HG03469 (cell line): ENCODE data around the gene LZTR1.
"Not testable (repeated sequence)": the region's sequence is repeated elsewhere in the genome, so short reads cannot be mapped to it uniquely, and the experiment has no call there.

Source experiments
- ATAC-seq: cut with Tn5 transposase; IDR thresholded peaks from one replicate; pipeline ENCODE4 v1.9.1; 2021; ENCODE audit warnings: mild to moderate bottlenecking, moderate library complexity, moderate number of reproducible peaks; ENCODE audit not compliant: unreplicated experiment

LZTR1 gene

GRCh38 chr22:20965104-20965887, 16.8 kb upstream of the LZTR1 start:
- ATAC-seq: no peak

- no peak for ATAC-seq
These were observed 15.9 kb upstream of the LZTR1 start for GRCh38 chr22:20965888-20966855.

GRCh38 chr22:20966883-20967696, 15.0 kb upstream of the LZTR1 start, which contains the start of gene AIFM3:
AIFM3 (plus strand) TSS chr22:20967255; CDS start chr22:20967945, 690 bp downstream.
- ATAC-seq: no peak

- ATAC-seq: no peak
These were observed 14.3 kb upstream of the LZTR1 start for GRCh38 chr22:20967697-20968211.

- no peak for ATAC-seq
These were observed 13.7 kb upstream of the LZTR1 start for GRCh38 chr22:20968281-20968977.

- ATAC-seq: no peak
These were observed 11.0 kb upstream of the LZTR1 start for GRCh38 chr22:20970939-20971657.

GRCh38 chr22:20972014-20972694, 9.9 kb upstream of the LZTR1 start:
- not testable (repeated sequence) for ATAC-seq

- no peak for ATAC-seq
These were observed 9.0 kb upstream of the LZTR1 start for GRCh38 chr22:20972933-20973577.

- no peak for ATAC-seq
These were observed 8.3 kb upstream of the LZTR1 start for GRCh38 chr22:20973634-20974286.

GRCh38 chr22:20974336-20974955, 7.7 kb upstream of the LZTR1 start:
- no peak for ATAC-seq

- ATAC-seq: no peak
These were observed 6.4 kb upstream of the LZTR1 start for GRCh38 chr22:20975541-20976290.

GRCh38 chr22:20976291-20976877, 5.7 kb upstream of the LZTR1 start:
- ATAC-seq: no peak

GRCh38 chr22:20977019-20977418, 5.1 kb upstream of the LZTR1 start:
- no peak for ATAC-seq

GRCh38 chr22:20977516-20978170, 4.5 kb upstream of the LZTR1 start:
- ATAC-seq: no peak

- no peak for ATAC-seq
These were observed 3.7 kb upstream of the LZTR1 start for GRCh38 chr22:20978419-20978818.
